WTC11 (cell line): ENCODE data around the gene GCKR.

Source experiments
- CTCF ChIP-seq: fragments of 200-600 bp; IDR thresholded peaks from 2 replicates; pipeline ENCODE4 v1.8.0; 2022; ENCODE audit warnings: antibody characterized with exemption
- HMGXB4 ChIP-seq: sonication (generic); formaldehyde crosslinking; IDR thresholded peaks from 2 replicates; pipeline ENCODE4 v1.8.1; 2023; ENCODE audit warnings: mild to moderate bottlenecking, moderate library complexity, missing genetic modification reagents
- NFE2L1 ChIP-seq: sonication (generic); formaldehyde crosslinking; IDR thresholded peaks from 2 replicates; pipeline ENCODE4 v1.8.1; 2023; ENCODE audit warnings: missing genetic modification reagents
- TF ChIP-seq, protein P1 (sequence below): fragments of 250-450 bp; sonication (Bioruptor Pico); IDR thresholded peaks from 2 replicates; pipeline ENCODE4 v1.9.0; 2021; ENCODE audit warnings: moderate library complexity, mild to moderate bottlenecking, inconsistent platforms, borderline replicate concordance

GRCh38 chr2:27545348-27546141 is 48.9 kb downstream of the GCKR start:
- TF ChIP-seq, protein P1, sequence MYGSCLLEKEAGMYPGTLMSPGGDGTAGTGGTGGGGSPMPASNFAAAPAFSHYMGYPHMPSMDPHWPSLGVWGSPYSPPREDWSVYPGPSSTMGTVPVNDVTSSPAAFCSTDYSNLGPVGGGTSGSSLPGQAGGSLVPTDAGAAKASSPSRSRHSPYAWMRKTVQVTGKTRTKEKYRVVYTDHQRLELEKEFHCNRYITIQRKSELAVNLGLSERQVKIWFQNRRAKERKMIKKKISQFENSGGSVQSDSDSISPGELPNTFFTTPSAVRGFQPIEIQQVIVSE (CRISPR knock-in tag) = no peak
- TF ChIP-seq HMGXB4 (CRISPR knock-in tag) (no peak), CTCF (no peak), NFE2L1 (CRISPR knock-in tag) (no peak)
